Central memory CD8-positive, alpha-beta T cell (primary cell): ENCODE results near the gene ADAMTS9.
"Not testable (repeated sequence)": the region's sequence is repeated elsewhere in the genome, so short reads cannot be mapped to it uniquely, and the experiment has no call there.

ENCODE experiments used
- ATAC-seq: fragments of 150-1000 bp; cut with Tn5 transposase; replicated peaks from 2 replicates; pipeline ENCODE4 v1.10.0; 2022; ENCODE audit warnings: mild to moderate bottlenecking, moderate FRiP score, moderate number of reproducible peaks; ENCODE audit not compliant: poor library complexity, severe bottlenecking; ENCODE audit errors: extremely low read depth
- DNase-seq, 2 donors: peaks; one replicate each; pipeline ENCODE4 v3.0.0; 2021; ENCODE audit warnings: low spot score in 2 of 2
- H3K27ac Mint-ChIP-seq: one replicate; pipeline ENCODE4 v1.8.0; 2022; ENCODE audit warnings: low read depth, mild to moderate bottlenecking, moderate library complexity, mixed read lengths
- H3K27me3 Mint-ChIP-seq: one replicate; pipeline ENCODE4 v1.8.0; 2022; ENCODE audit warnings: mixed read lengths
- H3K36me3 Mint-ChIP-seq: one replicate; pipeline ENCODE4 v1.8.0; 2022; ENCODE audit warnings: mild to moderate bottlenecking, moderate library complexity, mixed read lengths; ENCODE audit not compliant: insufficient read depth
- H3K4me1 Mint-ChIP-seq: one replicate; pipeline ENCODE4 v1.8.0; 2022; ENCODE audit warnings: mixed read lengths
- H3K4me3 Mint-ChIP-seq: one replicate; pipeline ENCODE4 v1.8.0; 2022; ENCODE audit warnings: mild to moderate bottlenecking, moderate library complexity, mixed read lengths
- H3K9me3 Mint-ChIP-seq: one replicate; pipeline ENCODE4 v1.8.0; 2022; ENCODE audit warnings: mixed read lengths

Gene ADAMTS9

DNA sequence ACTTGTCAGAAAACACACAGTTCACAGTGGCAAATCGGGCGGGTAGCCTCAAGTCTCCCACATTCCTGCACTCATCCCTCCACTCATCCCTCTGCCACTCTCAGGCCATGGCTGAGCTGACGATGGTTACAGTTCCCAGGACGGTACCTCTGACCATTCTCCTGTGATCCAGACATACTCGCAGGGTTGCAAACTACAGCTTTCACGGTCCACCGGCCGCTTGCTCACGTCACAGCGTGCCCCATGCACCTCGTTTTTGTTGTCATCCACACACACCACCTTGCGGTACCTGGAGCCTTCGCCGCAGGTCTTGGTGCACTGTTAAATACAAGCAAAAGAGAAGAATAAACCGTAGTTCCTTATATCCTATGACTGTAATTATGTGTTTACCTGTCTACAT, 137.1 kb downstream of the ADAMTS9 start:
- no peak for DNase-seq
- H3K4me1 Mint-ChIP-seq, result no peaks in the 10 kb centered on the region
- no peaks in the 10 kb centered on the region for H3K36me3 Mint-ChIP-seq
- H3K4me3 Mint-ChIP-seq, result no peak overlapping the region
- peaks cover 7% of the 10 kb centered on the region for H3K27me3 Mint-ChIP-seq
- ATAC-seq, result no peak
- H3K9me3 Mint-ChIP-seq, result peaks cover 18% of the 10 kb centered on the region
- H3K27ac Mint-ChIP-seq, result no peak overlapping the region

- Mint-ChIP-seq H3K27me3 (no peaks in the 10 kb centered on the region), H3K36me3 (no peaks in the 10 kb centered on the region), H3K9me3 (peaks cover 11% of the 10 kb centered on the region), H3K27ac (no peak overlapping the region), H3K4me1 (no peaks in the 10 kb centered on the region), H3K4me3 (no peak overlapping the region)
- ATAC-seq (no peak), DNase-seq (no peak)
These were observed 137.9 kb downstream of the ADAMTS9 start for GRCh38 chr3:64549869-64550268.

DNA sequence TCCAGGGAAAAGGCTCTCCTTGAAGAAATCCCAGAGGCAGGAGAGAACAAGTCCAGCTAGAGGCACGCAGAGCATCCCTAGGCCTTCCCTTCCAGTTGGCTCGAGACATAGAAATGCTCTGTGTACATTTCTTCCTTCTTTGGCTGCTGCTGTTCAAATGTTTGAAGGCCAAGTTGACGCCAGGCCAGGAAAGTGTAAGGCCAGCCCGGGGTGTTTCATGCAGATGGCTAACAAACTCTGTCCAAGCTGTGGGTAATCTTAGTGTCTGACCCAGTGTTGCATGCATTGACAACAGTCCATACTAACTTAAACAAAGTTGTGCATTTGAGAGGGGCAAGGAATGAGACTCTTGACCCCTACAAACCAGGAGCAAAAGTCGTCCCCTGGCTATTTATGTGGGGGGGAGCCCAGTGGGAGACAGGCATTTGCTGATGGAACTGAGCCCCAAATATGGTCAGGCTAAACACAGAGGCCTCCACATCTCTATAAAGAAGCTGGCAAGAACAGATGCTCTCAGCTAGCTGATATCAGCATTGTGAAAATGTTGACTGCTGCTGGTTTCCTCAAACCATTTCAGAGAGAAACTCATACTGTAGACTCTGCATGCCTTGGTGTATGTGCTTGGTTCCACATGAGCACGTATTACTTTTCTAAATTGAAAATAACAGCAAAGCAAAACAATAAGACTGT, 139.5 kb downstream of the ADAMTS9 start:
- H3K27me3 Mint-ChIP-seq, result no peaks in the 10 kb centered on the region
- ATAC-seq (no peak), DNase-seq (no peak)
- no peak overlapping the region for H3K4me3 Mint-ChIP-seq
- H3K36me3 Mint-ChIP-seq, result no peaks in the 10 kb centered on the region
- H3K4me1 Mint-ChIP-seq, result no peaks in the 10 kb centered on the region
- no peak overlapping the region for H3K27ac Mint-ChIP-seq
- H3K9me3 Mint-ChIP-seq, result peaks cover 10% of the 10 kb centered on the region

DNA sequence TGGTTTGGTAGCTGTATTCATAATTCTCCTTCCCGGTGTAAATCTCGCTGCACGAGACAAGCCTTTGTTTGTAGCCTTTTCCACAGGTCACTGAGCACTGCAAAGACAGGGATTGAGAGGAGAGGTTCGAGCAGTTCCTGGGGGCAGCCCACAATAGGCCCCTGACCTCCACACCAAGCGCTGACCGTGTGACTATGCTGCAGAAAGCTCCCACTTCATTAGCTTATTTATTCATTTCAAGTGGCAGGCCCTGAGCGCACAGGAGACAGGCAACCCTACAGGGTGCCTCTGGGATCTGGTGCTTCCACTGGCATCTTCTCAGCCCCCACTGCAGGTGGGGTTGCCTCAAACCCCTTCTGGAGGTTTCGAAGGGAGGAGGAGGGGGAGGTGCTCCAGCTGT, 140.9 kb downstream of the ADAMTS9 start:
- ATAC-seq, result no peak
- Mint-ChIP-seq H3K4me1 (no peaks in the 10 kb centered on the region), H3K9me3 (peaks cover 6% of the 10 kb centered on the region), H3K27me3 (no peaks in the 10 kb centered on the region), H3K36me3 (no peaks in the 10 kb centered on the region), H3K27ac (no peak overlapping the region), H3K4me3 (no peak overlapping the region)
- DNase-seq, result no peak

DNA sequence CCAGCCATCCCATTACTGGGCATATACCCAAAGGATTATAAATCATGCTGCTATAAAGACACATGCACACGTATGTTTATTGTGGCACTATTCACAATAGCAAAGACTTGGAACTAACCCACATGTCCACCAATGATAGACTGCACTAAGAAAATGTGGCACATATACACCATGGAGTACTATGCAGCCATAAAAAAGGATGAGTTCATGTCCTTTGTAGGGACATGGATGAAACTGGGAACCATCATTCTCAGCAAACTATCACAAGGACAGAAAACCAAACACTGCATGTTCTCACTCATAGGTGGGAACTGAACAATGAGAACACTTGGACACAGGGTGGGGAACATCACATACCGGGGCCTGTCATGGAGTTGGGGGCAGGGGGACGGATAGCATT, 142.6 kb downstream of the ADAMTS9 start:
- DNase-seq, H3K36me3 Mint-ChIP-seq, H3K27me3 Mint-ChIP-seq, H3K27ac Mint-ChIP-seq, H3K4me3 Mint-ChIP-seq, ATAC-seq, H3K4me1 Mint-ChIP-seq: not testable (repeated sequence)
- H3K9me3 Mint-ChIP-seq, result peaks cover 10% of the 10 kb centered on the region

GRCh38 chr3:64541803-64542202, 146.0 kb downstream of the ADAMTS9 start:
- H3K27ac Mint-ChIP-seq, result no peak overlapping the region
- ATAC-seq (no peak), DNase-seq (no peak)
- peaks cover 4% of the 10 kb centered on the region for H3K9me3 Mint-ChIP-seq
- no peak overlapping the region for H3K4me3 Mint-ChIP-seq
- H3K36me3 Mint-ChIP-seq, result no peaks in the 10 kb centered on the region
- no peaks in the 10 kb centered on the region for H3K4me1 Mint-ChIP-seq
- no peaks in the 10 kb centered on the region for H3K27me3 Mint-ChIP-seq

GRCh38 chr3:64539451-64540196, 148.2 kb downstream of the ADAMTS9 start:
- no peaks in the 10 kb centered on the region for H3K27me3 Mint-ChIP-seq
- no peaks in the 10 kb centered on the region for H3K4me1 Mint-ChIP-seq
- ATAC-seq (no peak), DNase-seq (no peak)
- peaks cover 4% of the 10 kb centered on the region for H3K9me3 Mint-ChIP-seq
- H3K36me3 Mint-ChIP-seq, result no peaks in the 10 kb centered on the region
- H3K27ac Mint-ChIP-seq, result no peak overlapping the region
- H3K4me3 Mint-ChIP-seq, result no peak overlapping the region

GRCh38 chr3:64536166-64536565, 151.6 kb downstream of the ADAMTS9 start:
- ATAC-seq, result no peak
- H3K4me3 Mint-ChIP-seq, result no peak overlapping the region
- peaks cover 4% of the 10 kb centered on the region for H3K9me3 Mint-ChIP-seq
- no peak overlapping the region for H3K27ac Mint-ChIP-seq
- no peaks in the 10 kb centered on the region for H3K4me1 Mint-ChIP-seq
- no peaks in the 10 kb centered on the region for H3K36me3 Mint-ChIP-seq
- no peaks in the 10 kb centered on the region for H3K27me3 Mint-ChIP-seq
- no peak for DNase-seq

GRCh38 chr3:64533617-64534317, 154.0 kb downstream of the ADAMTS9 start:
- Mint-ChIP-seq H3K4me3 (no peak overlapping the region), H3K27me3 (no peaks in the 10 kb centered on the region), H3K27ac (no peak overlapping the region), H3K4me1 (peaks cover 5% of the 10 kb centered on the region), H3K36me3 (no peaks in the 10 kb centered on the region), H3K9me3 (no peaks in the 10 kb centered on the region)
- ATAC-seq, result no peak
- DNase-seq, result no peak

DNA sequence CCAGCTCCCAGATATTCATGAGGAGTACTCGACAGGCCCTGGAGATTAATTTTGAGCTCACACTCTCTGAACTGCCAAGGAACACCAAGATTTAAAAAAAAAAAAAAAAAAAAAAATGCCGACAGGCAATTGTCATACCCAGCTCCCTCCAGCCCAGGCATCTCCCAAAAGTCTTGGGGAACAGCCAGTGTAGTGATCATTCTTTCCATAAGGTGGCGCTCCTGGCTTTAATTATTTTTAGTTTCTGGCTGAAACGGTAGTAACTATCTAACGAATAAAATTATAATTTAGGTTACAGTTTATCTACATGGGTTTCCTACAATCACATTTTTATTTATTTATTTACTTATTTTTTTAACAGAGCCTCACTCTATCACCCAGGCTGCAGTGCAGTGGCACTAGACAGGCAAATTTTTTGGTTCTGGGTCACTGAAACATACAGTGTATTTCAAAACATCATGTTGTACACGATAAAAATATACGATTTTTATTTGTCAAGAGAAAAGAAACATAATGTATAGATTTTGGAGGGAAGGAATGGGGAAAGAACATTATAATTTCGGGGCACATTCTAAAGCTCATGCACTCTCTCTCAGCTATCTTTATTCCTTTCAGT, 157.3 kb downstream of the ADAMTS9 start:
- Mint-ChIP-seq H3K27me3 (no peaks in the 10 kb centered on the region), H3K4me3 (no peak overlapping the region), H3K27ac (no peak overlapping the region), H3K36me3 (no peaks in the 10 kb centered on the region), H3K4me1 (peaks cover 5% of the 10 kb centered on the region), H3K9me3 (no peaks in the 10 kb centered on the region)
- DNase-seq (no peak), ATAC-seq (no peak)

DNA sequence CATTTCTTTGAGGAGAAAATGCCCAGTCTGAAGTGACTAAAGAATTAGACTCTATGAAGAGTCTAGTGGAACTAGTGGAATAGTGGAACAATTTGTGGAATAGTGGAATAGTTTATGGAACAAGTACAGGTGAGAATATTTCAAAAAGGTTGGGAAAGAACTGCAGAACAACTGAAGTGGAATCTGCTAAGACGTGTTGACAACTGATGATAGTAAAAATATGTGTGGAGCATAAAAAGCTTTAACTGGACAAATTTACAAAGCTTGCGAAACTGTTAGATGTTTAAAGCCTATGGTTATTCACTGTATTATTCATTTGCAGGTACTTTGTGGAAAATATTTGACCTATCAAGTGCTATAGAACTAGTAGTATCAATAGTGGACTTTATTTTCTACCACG, 164.5 kb downstream of the ADAMTS9 start:
- H3K27ac Mint-ChIP-seq, result no peak overlapping the region
- ATAC-seq (no peak), DNase-seq (no peak)
- H3K4me1 Mint-ChIP-seq, result no peaks in the 10 kb centered on the region
- no peaks in the 10 kb centered on the region for H3K27me3 Mint-ChIP-seq
- H3K36me3 Mint-ChIP-seq, result peaks cover 2% of the 10 kb centered on the region
- H3K4me3 Mint-ChIP-seq, result no peak overlapping the region
- peaks cover 7% of the 10 kb centered on the region for H3K9me3 Mint-ChIP-seq

GRCh38 chr3:64520334-64520733, 167.5 kb downstream of the ADAMTS9 start:
- peaks cover 2% of the 10 kb centered on the region for H3K36me3 Mint-ChIP-seq
- H3K27me3 Mint-ChIP-seq, result no peaks in the 10 kb centered on the region
- H3K4me1 Mint-ChIP-seq, result no peaks in the 10 kb centered on the region
- no peak for ATAC-seq
- H3K9me3 Mint-ChIP-seq, result peaks cover 7% of the 10 kb centered on the region
- H3K27ac Mint-ChIP-seq, result no peak overlapping the region
- no peak overlapping the region for H3K4me3 Mint-ChIP-seq
- no peak for DNase-seq
